C4-2B (cell line): Measurements from ENCODE around the gene KRTAP5-1.
"Not testable (repeated sequence)": the region's sequence is repeated elsewhere in the genome, so short reads cannot be mapped to it uniquely, and the experiment has no call there.

ENCODE experiments used
- H3K27ac ChIP-seq: fragments of 450-650 bp; 2 replicates; pipeline ENCODE4 v1.5.1; 2017
- CTCF ChIP-seq: fragments of 450-650 bp; conservative IDR thresholded peaks from 2 replicates; pipeline ENCODE4 v1.5.1; 2017; ENCODE audit warnings: mild to moderate bottlenecking
- ZFX ChIP-seq: fragments of 450-650 bp; IDR thresholded peaks from 2 replicates; pipeline ENCODE4 v1.6.1; 2017

The KRTAP5-1 gene

GRCh38 chr11:1581976-1582375, 3.1 kb downstream of the KRTAP5-1 start:
- no peak for TF ChIP-seq CTCF
- no peak for TF ChIP-seq ZFX
- H3K27ac ChIP-seq = no peak overlapping the region

DNA sequence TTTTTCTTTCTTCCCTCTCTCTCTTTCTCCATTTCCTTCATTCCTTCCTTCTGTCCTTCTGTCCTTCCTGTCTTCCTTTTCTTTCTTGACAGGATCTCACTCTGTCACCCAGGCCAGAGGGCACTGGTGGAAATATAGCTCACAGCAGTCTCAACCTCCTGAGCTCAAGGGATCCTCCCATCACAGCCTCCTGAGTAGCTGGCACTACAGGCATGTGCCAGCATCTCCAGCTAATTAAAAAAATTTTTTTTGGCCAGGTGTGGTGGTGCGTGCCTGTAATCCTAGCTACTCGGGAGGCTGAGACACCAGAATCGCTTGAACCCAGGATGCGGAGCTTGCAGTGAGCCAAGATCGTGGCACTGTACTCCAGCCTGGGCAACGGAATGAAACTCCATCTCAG, 8.3 kb downstream of the KRTAP5-1 start:
- no peak overlapping the region for H3K27ac ChIP-seq
- TF ChIP-seq CTCF (no peak), ZFX (no peak)

GRCh38 chr11:1575756-1576155, 9.3 kb downstream of the KRTAP5-1 start:
- not testable (repeated sequence) for H3K27ac ChIP-seq

DNA sequence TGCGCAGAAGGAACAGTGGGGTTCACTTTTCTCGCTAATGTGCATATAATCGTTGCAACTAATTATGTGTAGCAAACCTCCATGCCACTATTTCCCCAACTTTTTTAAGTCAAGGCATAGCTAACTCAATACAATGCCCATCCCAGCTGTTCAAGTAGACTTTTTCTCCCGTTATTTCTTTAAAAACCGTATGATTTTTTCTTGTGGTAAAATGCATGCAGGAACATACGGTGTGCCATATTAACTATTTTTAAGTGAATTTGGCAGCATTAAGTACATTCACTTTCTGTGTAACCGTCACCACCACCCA, 10.2 kb downstream of the KRTAP5-1 start:
- no peak overlapping the region for H3K27ac ChIP-seq
- TF ChIP-seq CTCF (peak; percentile 78), ZFX (no peak)

- peak overlapping the region; percentile 72 for H3K27ac ChIP-seq
- TF ChIP-seq CTCF (peak; percentile 99), ZFX (no peak)
Observed at GRCh38 chr11:1574238-1574932, 10.7 kb downstream of the KRTAP5-1 start.

GRCh38 chr11:1573903-1574237, 11.2 kb downstream of the KRTAP5-1 start:
- TF ChIP-seq ZFX (no peak), CTCF (no peak)
- H3K27ac ChIP-seq = peak overlapping the region; percentile 72

DNA sequence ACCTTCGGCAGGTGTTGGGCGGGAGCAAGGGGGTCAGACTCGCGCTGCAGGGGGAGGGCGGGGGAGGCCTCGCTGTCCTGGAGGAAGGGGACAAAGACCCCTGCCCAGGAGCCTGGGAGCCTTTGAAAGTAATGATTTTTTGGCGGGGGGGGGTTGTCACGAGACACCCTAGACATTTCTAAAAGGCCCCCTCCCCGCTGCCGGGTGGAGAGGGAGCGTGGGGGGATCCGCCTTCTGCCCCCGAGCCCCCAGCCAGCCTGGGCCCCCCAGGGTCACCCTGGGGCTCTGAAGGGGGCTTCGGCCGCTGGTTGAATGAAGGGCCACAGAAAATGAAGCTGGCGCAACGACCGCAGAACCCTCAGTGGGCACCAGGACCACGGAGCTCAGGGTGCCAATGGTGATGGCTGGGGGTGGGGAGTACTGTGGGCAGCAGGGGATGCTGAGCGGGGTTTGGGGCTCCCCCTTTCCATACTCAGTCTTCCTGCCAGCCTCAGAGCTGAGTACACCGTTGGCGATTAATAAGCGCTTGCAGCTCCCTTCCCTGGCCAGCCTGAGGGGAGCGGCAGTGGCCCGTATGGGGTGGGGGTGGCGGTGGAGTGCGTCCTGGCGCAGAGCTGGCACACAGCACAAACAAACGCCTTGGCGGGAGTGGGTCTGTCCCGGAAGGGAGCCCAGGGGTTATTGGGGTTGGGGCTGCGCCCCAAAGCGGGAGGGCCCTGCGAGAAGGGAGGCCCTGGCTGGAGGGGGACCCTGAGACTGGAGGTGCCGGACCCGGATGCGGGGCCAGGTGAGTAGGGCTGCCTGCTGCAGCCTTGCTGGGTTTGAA, 11.8 kb downstream of the KRTAP5-1 start:
- TF ChIP-seq ZFX (no peak), CTCF (no peak)
- H3K27ac ChIP-seq = peak overlapping the region; percentile 72
